NOMO-1 treated with DMSO at 0.1 percent for 48 hours (cell line): ENCODE results near the gene CD200.

Experiments used
- DNase-seq: peaks from one replicate; lab custom pipeline; 2025; ENCODE audit not compliant: unreplicated experiment; lab: John Stamatoyannopoulos, UW

The CD200 gene

DNA sequence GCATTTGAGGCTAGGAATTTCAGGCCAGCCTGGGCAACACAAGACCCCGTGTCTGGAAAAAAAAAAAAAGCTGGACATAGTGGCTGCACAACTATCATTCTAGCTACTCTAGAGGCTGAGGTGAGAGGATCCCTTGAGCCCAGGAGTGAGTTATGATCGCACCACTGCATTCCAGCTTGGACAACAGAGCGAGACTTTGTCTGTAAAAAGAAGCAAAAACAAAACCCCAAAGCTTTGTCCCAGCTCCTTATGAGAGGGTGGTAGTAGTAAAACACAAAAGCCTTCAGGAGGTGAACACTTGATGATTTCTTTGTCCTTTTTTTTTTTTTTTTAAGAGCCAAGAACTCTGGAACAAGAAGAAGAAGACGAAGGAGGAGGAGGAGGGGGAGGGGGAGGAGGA lies 1.1 kb upstream of the CD200 start:
- no peak for DNase-seq

DNA sequence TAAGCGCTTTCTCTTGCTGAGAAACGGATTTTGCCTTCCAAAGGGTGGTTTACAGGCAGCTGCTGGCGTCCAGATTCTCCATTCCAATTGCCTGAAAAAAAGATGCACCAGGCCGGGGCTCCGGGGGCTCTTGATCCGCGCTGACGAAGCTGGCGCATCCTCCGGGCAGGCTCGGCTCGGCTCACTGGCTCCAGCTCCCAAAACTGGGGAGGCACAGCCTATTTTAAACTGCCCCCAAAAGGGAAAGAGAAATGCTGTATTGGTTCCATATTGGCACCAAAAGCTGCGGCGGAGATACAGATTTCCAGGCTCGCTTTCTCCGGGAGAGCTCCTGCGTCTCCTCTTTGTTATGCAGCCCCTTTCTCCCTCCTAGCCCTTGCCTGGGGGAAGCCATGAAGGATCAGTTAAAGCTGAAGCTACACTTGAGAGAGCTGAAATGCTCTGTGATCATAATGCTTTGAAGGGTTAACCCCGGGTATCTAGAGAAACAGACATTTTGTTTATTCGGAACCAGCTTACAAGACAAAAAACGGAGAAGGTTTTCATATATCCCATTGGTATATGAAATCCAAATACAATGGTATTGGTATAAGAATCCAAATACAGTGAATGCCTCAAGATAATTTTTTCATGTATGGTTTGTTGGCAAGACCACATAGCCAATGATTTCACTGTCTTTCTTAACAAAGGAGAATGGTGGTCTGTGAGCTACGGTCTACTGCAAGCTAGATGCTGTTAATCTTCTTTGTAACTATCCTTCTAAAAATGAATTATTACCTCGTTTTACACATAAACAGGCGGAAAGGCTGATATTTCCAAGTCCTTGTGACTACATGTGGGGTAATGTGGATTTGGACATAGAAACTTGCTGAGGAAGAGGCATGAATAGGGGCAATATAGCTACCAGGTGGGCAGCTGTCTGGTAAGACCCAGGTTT lies 693 bp downstream of the CD200 start:
- no peak for DNase-seq

DNA sequence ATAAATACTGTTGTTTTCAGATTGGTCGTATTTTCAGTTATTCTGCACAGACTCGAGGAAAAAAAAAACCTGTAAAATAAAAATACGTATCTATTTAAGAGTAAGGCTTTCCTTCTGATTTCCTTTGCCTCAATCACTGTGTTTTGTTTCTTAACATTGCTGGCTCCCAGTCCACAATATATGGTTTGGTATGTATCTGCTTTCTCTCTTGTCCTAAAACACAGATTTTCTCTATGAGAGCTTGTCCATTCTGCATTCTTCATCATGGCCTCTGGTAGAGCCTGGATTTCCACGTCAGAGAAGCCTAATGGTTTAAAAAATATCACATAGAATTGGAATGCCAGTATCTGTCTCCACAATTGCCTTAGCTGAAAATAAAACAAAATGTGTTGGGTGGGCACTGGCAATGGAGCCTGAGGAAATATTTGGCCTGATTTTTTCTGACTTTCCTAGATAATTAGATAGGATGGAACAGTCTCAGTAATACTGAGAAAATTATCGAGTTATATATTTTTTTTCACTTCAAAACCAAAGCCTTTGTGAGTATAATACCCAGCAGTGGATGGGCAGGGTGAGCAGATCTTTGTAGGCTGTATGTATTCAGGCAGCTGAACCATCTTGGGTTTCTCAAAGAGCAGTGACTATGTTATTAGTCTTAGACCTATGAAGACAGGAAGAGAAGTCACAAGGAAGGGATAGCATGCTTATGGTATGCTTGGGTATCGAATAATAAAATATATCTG lies 1.9 kb downstream of the CD200 start:
- DNase-seq, result no peak

DNA sequence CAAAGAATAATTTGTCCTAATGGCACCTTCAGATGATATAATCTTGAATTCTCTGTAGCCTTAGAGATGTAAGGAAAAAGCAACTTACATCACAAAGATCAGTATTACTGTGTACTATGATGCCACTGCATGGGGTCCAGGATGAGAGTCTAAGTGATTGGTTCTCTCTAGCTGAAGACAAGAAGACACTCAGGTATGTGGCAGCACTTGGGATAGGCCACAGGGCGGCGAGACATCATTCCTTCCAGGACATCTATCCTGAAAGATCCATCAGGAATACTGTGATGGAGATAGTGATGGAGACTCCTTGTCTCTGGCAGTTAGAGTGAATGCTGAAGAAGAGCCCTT lies 2.5 kb downstream of the CD200 start:
- no peak for DNase-seq

DNA sequence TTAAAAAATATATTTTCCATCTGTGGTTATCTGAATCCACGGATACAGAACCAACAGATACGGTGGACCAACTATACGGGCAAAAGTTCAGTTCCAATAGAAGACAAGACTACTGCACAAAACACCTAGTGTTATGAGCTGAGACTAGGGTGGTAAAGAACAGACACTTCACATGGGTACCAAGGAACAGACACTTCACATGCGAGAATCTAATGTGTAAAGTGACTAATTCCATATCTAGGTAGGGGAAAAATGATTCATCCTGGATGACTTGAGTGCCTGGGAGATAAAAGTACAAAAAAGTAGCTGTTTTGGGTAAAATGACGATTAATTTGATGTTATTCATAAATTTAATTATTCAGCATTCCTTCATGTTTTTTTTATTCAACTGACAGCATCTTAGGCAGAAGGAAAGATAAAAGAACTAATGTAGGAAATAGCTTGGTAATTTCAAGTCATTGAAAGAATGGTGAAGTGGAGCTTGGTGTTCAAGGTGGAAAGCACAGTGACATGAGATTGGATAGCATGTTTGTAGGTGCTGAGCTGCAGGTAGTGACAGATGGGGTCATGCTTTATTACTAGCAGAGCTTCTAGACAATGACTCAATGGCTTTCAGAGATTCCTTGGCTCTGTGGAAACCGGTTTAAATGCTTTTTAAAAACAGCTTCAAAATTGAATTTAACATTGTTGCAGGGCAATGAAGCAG lies 5.2 kb downstream of the CD200 start:
- DNase-seq, result no peak

DNA sequence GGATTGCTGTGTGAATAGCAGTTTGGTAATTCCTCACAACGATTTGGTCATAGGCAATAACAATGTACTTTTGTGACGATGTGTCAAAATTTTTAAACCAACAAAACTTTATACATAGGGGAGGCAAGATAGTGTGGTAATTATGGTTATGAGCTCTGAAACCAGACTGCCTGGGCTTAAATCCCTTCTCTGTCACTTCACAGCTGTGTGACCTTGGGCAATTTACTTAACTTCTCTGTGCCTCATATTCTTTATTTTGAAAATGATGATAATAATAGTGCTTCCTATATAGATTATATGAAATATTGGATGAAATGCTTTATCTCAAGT lies 5.7 kb downstream of the CD200 start:
- no peak for DNase-seq

DNA sequence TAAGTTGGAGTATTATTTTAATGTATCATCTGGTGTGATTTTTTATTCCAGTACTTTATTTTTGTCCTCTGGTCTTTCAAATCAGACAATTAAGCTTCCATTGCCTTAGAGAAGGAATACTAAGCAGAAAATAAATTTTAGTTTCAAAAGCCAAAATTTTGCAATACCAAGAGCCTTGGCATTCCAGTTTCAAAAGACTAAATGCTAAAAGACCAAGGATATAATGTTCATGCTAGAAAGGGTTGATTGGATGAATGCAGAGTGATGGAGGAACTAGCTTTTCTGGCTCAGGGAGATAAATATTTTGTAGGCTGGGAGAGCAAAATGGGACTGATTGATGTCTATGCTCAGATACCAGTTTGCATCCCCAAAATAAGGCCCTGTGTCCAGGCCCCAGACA lies 6.2 kb downstream of the CD200 start:
- DNase-seq, result no peak

DNA sequence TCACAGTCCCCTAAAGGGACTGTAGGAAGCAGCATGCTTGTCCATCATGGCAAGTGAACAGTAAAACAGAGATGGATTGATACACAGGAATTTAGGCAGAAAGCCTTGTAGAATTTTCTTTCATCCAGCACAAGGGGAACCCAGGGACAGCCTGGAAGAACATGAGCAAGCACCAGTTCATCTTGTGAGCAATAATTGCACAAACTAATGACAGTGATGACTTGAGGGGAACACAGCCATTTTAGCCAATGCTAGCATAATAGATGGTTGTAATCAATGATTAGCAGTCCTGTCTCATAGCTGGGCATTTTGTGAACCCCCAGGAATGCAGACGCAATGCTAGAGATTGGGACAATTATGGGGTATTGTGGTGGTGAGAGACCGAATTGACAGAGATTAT lies 6.7 kb downstream of the CD200 start:
- no peak for DNase-seq

DNA sequence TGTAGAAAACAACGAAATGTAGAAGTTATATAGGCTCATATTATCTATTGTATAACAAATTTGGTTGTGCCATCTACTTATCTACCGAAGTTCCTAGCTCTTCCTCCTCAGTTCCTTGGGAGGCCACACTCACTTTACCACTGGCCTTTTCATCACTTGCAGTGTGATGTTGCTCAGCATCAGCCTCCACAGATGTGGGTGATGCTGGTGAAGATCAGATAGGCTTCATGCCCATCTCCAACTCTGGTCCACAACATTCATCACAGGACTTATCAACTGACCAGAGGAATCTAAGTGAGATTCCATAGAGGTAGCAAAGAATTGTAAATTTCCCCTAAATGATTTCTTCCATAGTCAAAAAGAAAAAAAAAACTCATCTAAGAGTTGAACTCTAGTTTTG lies 8.4 kb downstream of the CD200 start:
- DNase-seq, result no peak

DNA sequence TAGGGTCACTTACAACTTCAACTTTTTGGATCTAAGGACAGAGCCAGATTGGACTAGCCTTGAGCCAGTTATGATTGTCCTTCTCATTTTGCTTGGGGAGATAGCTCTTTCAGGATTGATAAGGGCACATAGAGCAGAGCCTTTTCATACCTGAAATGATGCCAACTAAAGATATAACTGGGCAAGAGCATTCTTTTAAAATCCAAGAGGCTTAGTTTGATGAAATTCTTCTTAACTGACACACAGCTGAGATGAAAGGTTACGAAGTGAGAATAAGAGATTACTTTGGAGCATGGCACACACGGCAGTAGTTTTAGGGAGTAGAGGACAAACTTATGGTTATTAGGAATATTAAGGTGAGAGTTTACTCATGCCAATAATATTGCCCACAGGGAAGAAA lies 12.7 kb downstream of the CD200 start:
- no peak for DNase-seq

DNA sequence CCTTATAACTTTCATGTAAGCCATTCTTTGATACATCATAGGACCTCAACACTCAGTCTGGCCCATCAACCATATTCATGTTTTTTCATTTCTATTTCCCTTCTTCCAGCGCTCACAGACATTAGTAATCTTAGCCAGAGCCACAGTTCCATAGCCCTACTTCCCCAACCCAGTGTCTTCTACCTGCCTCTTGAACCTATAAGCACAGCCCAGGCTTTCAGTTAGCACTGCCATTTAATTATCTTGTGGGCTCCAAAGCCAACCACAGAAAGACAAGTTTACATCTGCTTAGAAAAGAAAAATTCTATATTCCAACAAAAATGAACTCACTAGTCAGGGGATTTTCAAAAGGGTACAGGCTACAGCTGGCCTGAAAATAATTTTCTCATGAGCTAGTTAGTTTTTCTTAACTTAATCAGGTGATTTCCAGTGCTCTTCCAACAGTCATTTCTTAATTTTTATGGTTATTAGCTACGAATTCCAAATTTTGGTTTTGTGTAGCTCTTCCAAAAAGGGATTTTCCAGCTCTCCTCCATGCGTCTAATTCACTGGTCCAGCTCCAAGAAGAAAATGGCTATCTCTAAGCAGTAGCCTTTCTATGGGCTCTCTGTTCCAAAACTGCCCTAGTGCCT lies 13.7 kb downstream of the CD200 start:
- DNase-seq, result no peak

DNA sequence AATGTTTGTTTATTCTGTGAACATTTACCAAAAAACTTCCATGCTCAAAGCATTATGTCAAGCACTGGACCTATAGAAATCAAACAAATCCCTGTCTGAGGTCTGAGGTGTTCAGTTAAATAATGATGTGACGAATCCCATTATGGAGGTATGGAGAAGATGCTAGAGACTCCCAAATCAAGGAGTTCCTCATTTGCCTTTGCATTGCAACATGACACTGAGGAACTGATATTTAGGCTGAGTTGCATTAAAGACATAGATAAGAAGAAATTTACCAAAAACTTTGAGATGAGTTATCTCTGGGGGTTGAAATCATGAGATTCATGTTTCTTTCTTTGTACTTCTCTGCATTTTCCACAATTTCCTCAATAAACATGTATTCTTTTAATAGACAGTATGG lies 16.0 kb downstream of the CD200 start:
- DNase-seq, result peak; percentile 33

DNA sequence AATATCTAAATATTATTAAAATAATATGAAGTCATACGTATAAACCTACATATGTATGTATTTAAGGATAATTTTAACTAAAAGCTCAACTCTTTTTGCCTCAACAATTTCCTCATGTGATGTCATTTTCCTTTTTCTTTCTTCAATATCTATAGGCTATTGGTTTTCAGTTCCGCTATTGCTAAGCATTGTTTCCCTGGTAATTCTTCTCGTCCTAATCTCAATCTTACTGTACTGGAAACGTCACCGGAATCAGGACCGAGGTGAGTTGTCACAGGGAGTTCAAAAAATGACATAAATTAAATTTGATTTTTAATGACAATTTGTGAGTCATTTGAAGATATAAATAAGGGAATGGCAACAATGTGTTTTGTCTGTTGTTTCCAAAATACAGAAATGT lies 16.6 kb downstream of the CD200 start:
- no peak for DNase-seq

DNA sequence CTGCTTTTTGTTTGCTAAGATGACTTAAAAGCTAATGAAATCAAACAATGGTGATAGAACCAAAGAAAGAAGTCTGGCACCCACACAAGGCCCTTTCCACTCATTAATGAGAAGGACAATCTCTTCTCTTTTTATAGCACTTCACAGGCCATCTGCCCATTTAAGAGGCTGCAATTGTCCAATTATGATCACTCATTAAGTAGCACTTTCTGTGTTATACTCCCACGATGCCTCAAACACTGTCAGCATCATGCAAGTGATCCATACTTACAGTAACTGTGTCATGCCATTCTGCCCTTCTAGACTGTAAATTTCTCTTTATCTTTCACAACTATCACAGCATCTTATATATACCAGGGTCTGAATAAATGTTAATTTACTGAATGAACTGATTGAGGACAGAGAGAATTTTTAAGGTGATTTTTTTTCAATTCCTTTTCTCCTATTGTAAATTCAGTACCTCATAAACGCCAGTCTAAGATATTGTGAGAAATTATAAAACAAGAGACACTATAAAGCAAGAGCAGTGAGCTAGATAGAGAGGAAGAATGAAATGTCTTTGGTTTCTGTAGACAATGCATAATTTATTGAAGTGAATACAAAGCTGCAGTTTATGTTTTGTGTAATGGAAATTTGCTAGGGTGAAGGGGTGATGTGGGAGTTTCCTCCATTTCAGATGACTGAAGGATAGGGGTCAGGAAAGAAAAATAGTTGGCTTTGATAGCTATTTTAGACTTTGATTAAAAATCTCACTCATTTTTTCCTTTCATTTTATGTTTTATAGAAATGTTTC lies 17.3 kb downstream of the CD200 start:
- DNase-seq, result no peak

DNA sequence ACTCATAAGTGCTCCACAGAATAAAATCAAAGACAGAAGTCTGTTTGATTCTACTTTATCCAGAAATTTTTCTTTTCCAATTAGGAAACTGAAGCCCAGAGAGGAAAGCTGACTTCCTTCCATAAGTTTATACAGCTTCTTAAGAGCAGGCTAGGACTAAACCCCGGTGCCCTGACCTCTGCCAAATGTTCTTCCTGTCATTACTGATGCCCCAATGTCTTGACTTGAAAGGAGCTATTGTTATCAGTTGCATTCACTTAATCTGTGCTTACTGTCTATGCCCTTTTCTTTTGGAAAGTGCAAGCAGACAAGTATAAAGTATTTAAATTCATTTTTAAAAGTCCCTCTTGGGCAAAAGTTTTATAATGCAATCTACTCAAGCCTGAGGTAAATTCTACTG lies 18.1 kb downstream of the CD200 start:
- no peak for DNase-seq

DNA sequence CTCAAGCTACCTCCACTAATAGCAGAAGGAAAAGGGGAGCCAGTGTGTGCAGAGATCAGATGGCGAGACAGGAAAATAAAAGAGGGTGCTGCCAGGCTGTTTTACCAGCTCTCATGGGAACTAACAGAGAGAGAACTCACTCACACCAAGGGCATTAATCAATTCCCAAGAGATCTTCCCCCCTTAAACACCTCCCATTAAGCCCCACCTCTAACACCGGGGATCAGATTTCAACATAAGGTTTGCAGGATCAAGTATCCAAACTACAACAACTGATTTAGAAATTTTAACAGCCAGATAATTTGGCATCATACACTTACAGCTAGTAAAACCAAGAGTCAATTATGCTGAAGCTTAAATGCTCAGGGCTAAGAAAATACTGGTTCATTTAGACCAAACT lies 18.9 kb downstream of the CD200 start:
- no peak for DNase-seq

DNA sequence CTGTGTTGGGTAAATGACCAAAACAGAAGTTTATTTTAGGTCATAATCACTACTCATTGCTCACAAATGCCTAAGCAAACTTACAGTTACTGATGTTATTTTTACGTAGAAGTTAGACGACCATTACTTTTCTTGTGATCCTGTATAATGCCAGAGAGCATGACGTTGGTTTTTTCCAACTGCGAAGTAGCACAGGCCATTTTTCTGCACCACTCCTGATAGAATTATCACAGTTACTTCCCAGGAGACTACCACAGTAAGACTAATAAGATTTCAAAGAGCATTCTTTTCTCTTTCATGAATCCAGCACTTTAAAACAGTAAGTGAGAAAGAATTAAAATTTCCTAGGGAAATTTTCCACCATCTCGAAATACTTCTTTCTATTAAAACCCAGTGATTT lies 19.8 kb downstream of the CD200 start:
- DNase-seq, result no peak

DNA sequence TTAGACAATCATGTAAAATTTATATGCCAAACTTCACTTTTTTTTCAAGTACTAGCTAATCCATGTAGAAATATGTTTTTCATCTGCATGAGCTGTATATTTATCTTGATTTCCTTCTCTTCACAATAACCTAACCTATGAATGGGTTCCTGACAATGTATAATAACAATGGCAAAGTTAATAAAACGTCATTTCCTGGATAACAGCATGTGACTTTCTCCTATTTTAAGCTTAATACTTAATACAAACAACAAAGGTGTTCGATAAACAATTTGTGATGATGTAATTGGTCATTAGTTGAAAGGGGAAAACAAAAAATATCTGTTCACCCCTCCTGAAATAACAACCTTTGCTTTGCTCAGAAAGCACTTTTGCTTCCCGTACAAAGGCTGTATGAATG lies 20.4 kb downstream of the CD200 start:
- DNase-seq, result no peak

DNA sequence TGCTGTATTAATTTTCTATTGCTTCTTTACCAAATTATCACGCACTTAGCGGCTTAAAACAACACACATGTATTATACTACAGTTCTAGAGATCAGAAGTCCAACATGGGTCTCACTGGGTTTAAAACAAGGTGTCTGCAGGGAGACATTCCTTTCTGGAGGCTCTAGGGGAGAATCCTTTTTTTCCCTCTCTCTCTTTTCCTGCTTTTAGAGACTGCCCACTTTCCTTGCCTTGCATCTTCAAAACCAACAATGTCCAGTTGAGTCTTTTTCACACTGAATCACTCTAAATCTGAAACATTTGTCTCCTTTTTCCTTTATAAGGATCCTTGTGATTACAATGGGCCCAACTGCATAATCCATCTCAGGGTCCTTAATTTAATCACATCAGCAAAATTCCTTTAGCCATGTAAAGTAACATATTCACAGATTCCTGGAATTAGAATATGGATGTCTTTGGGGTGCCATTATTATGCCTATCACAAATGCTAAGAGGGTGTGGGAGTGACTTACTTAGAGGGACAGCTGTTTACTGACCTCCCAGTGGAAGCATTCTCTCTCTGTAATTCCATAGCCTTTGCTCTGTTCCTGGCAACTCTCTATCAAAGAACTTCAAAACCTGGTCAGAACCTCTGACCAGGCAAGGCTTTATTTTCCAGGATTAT lies 21.8 kb downstream of the CD200 start:
- no peak for DNase-seq

DNA sequence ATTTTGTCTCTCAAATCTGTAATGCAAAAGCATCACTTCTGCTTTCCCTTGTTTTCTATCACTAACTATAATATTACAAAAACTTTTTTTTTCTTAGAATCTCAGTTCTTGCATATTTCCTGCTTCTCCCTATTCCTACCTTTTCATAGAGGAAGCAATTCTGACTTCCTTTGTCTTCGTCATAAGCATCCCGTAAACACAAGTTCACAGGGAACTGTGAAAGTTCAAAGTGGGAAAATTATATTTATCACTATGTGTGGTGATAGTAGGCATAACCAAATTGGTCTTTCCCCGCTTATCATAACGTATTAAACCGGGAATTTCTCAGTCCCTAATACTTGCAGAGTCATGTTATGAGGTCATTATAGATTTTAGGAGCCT lies 22.3 kb downstream of the CD200 start:
- DNase-seq, result no peak
